Erythroblast (primary cell): ENCODE measurements around the gene PTPRN2.

Experiments used
- GATA1 ChIP-seq: IDR thresholded peaks from 2 replicates; pipeline ENCODE4 v1.6.1; 2011; ENCODE audit warnings: low read depth, mild to moderate bottlenecking, control low read depth, low read length, moderate library complexity
- POLR2A ChIP-seq: IDR thresholded peaks from 2 replicates; pipeline ENCODE4 v1.6.1; 2011; ENCODE audit warnings: mild to moderate bottlenecking, low read length

DNA sequence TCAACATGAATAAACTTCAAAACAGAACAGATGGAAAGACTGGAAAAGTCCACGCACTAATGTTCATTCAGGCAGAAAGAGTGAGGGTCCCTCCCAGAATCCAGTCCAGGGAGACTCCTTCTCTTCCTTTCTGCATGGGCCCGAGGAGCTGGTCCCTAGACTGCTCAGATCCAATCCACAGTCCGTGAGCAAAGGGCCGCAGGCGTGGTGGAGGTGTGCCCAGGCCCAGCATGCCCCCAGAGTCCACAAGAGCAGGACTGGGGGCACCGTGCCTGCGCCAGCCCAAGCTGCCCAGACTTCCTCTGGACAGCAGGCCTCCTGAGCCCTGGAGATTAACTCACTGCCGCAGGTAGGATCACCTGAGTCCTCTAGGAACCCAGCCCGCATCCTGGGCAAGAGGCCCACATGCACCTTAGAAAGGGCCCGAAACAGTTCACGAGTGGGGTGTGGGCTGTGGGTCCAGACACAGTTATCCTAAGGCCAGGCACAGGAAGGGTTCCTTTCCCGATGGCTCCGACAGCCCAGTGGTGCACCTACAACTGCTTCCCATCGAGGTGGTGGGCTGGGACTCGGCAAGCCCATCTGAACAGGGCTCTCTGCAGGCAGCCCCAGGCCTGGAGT is 719.8 kb downstream of the PTPRN2 start:
- TF ChIP-seq POLR2A (no peak), GATA1 (no peak)
